ENCODE data around the gene TULP4. TPM values are rescaled to one million over a fixed set of nuclear protein-coding genes. Genes with fewer than 3 reads are reported as not detected.
A peak's percentile ranks its signal among the peaks of the same experiment; 100 is the strongest.

The TULP4 gene
- total and polyA plus RNA-seq, 8 donors, result 18.6 to 86.8 (median 21.7) TPM

GRCh38 chr6:158322400-158322723 lies 10.1 kb downstream of the TULP4 start:
- Histone ChIP-seq H3K36me3 (no peaks in the 10 kb centered on the region), H3K27me3 (no peaks in the 10 kb centered on the region), H3K9me3 (no peaks in the 10 kb centered on the region), H3K4me3 (no peak overlapping the region), H3K27ac (peak overlapping the region in 1 of 2 donors; percentile 1), H3K4me1 (peaks cover 13 to 18% of the 10 kb centered on the region in 2 donors)
- ATAC-seq, result peak; percentile 29
- TF ChIP-seq CTCF (IDR thresholded peaks at IDR 0.05), result no peak
- intact Hi-C loops (cut with DNase I), result no loop called here
- no peak for DNase-seq

- Histone ChIP-seq H3K27me3 (no peaks in the 10 kb centered on the region), H3K36me3 (no peaks in the 10 kb centered on the region), H3K4me3 (no peak overlapping the region), H3K4me1 (peaks cover 13 to 18% of the 10 kb centered on the region in 2 donors), H3K9me3 (no peaks in the 10 kb centered on the region), H3K27ac (peak overlapping the region in 1 of 2 donors; percentile 1)
- no peak for TF ChIP-seq CTCF (IDR thresholded peaks at IDR 0.05)
- DNase-seq (no peak), ATAC-seq (peak; percentile 66)
- intact Hi-C loops (cut with DNase I), result no loop called here
These were observed 10.7 kb downstream of the TULP4 start for GRCh38 chr6:158322724-158323560.

- TF ChIP-seq CTCF (IDR thresholded peaks at IDR 0.05), result no peak
- Histone ChIP-seq H3K4me3 (no peak overlapping the region), H3K27ac (no peak overlapping the region), H3K27me3 (no peaks in the 10 kb centered on the region), H3K4me1 (peaks cover 13 to 18% of the 10 kb centered on the region in 2 donors), H3K9me3 (no peaks in the 10 kb centered on the region), H3K36me3 (no peaks in the 10 kb centered on the region)
- DNase-seq, result no peak
- intact Hi-C loops (cut with DNase I), result no loop called here
- ATAC-seq, result no peak
These were observed 11.3 kb downstream of the TULP4 start for GRCh38 chr6:158323561-158323958.

- no peak overlapping the region for H3K4me3 ChIP-seq
- peaks cover 13 to 18% of the 10 kb centered on the region in 2 donors for H3K4me1 ChIP-seq
- ATAC-seq, result no peak
- TF ChIP-seq CTCF (IDR thresholded peaks at IDR 0.05), result no peak
- H3K36me3 ChIP-seq, result no peaks in the 10 kb centered on the region
- no peaks in the 10 kb centered on the region for H3K9me3 ChIP-seq
- no peaks in the 10 kb centered on the region for H3K27me3 ChIP-seq
- no peak overlapping the region for H3K27ac ChIP-seq
- DNase-seq, result no peak
- intact Hi-C loops (cut with DNase I), result no loop called here
These were observed 11.9 kb downstream of the TULP4 start for GRCh38 chr6:158324136-158324535.

GRCh38 chr6:158327211-158327610 lies 14.9 kb downstream of the TULP4 start:
- ATAC-seq (no peak), DNase-seq (no peak)
- Histone ChIP-seq H3K4me1 (peaks cover 8 to 18% of the 10 kb centered on the region in 2 donors), H3K27ac (no peak overlapping the region), H3K27me3 (no peaks in the 10 kb centered on the region), H3K36me3 (no peaks in the 10 kb centered on the region), H3K9me3 (peaks cover 0 to under 1% of the 10 kb centered on the region in 2 donors), H3K4me3 (no peak overlapping the region)
- intact Hi-C loops (cut with DNase I), result no loop called here
- TF ChIP-seq CTCF (IDR thresholded peaks at IDR 0.05), result no peak
